Mesenchymal stem cell (in vitro differentiated cells and primary cell): Measurements from ENCODE around the gene PBX1.

Source experiments
- DNase-seq: peaks from one replicate; pipeline ENCODE4 v3.0.0-alpha.2; 2013
- H2AFZ ChIP-seq: one replicate; pipeline ENCODE4 v1.6.1; 2013; ENCODE audit warnings: low read depth, mild to moderate bottlenecking, control low read depth, inconsistent platforms, low read length, moderate library complexity
- H2AK5ac ChIP-seq: 2 replicates; pipeline ENCODE4 v1.6.1; 2013; ENCODE audit warnings: low read length, moderate library complexity, mild to moderate bottlenecking, inconsistent platforms; ENCODE audit not compliant: severe bottlenecking
- H2BK120ac ChIP-seq: one replicate; pipeline ENCODE4 v1.6.1; 2013; ENCODE audit warnings: low read depth, mild to moderate bottlenecking, inconsistent platforms, low read length, moderate library complexity
- H2BK12ac ChIP-seq, 2 experiments: one replicate each; pipeline ENCODE4 v1.6.1; 2013; ENCODE audit warnings: inconsistent platforms in 2 of 2, low read length in 2 of 2, mild to moderate bottlenecking in 2 of 2, moderate library complexity in 2 of 2, control low read depth in 1 of 2
- H2BK15ac ChIP-seq: one replicate; pipeline ENCODE4 v1.6.1; 2013; ENCODE audit warnings: mild to moderate bottlenecking, low read depth, inconsistent platforms; ENCODE audit not compliant: poor library complexity, severe bottlenecking
- H2BK5ac ChIP-seq: 2 replicates; pipeline ENCODE4 v1.6.1; 2013; ENCODE audit warnings: low read depth, mild to moderate bottlenecking, low read length, control low read depth, inconsistent platforms; ENCODE audit not compliant: poor library complexity, severe bottlenecking
- H3K14ac ChIP-seq, 2 experiments: one replicate each; pipeline ENCODE4 v1.6.1; 2013; ENCODE audit warnings: inconsistent platforms in 2 of 2, low read length in 2 of 2, control low read depth in 1 of 2, mild to moderate bottlenecking in 1 of 2, moderate library complexity in 1 of 2
- H3K18ac ChIP-seq, 2 experiments: one replicate each; pipeline ENCODE4 v1.6.1; 2013; ENCODE audit warnings: inconsistent platforms in 2 of 2, low read length in 2 of 2, control low read depth in 1 of 2, low read depth in 1 of 2, mild to moderate bottlenecking in 1 of 2
- H3K23ac ChIP-seq, 2 experiments: one replicate each; pipeline ENCODE4 v1.6.1; 2013; ENCODE audit warnings: inconsistent platforms in 2 of 2, low read length in 2 of 2, mild to moderate bottlenecking in 2 of 2, moderate library complexity in 2 of 2, control low read depth in 1 of 2
- H3K27ac ChIP-seq: 2 replicates; pipeline ENCODE4 v1.5.1; 2013; ENCODE audit warnings: mild to moderate bottlenecking, moderate library complexity, low read length, control low read depth, inconsistent platforms; ENCODE audit not compliant: poor library complexity, severe bottlenecking
- H3K27me3 ChIP-seq, 2 experiments: 2 replicates each; pipeline versions ENCODE4 v1.6.1 to v1.7.0; 2013; ENCODE audit warnings: low read length in 2 of 2, mild to moderate bottlenecking in 2 of 2, moderate library complexity in 2 of 2, control low read depth in 1 of 2, inconsistent platforms in 1 of 2; ENCODE audit not compliant: control insufficient read depth in 1 of 2, insufficient read depth in 1 of 2
- H3K36me3 ChIP-seq, 2 experiments: 2 replicates each; pipeline versions ENCODE4 v1.6.1 to v1.7.0; 2013; ENCODE audit warnings: low read length in 2 of 2, control low read depth in 1 of 2, inconsistent platforms in 1 of 2, low read depth in 1 of 2, mild to moderate bottlenecking in 1 of 2; ENCODE audit not compliant: insufficient read depth in 2 of 2, control insufficient read depth in 1 of 2
- H3K4ac ChIP-seq, 2 experiments: one replicate each; pipeline ENCODE4 v1.6.1; 2013; ENCODE audit warnings: inconsistent platforms in 2 of 2, low read length in 2 of 2, mild to moderate bottlenecking in 2 of 2, moderate library complexity in 2 of 2, control low read depth in 1 of 2, low read depth in 1 of 2
- H3K4me1 ChIP-seq: 2 replicates; pipeline ENCODE4 v1.6.1; 2013; ENCODE audit warnings: low read depth, low read length, control low read depth; ENCODE audit not compliant: control insufficient read depth, insufficient read depth
- H3K4me2 ChIP-seq: 2 replicates; pipeline ENCODE4 v1.6.1; 2013; ENCODE audit warnings: low read length, mild to moderate bottlenecking, inconsistent platforms; ENCODE audit not compliant: poor library complexity, severe bottlenecking
- H3K4me3 ChIP-seq, 2 experiments: 2 replicates each; pipeline versions ENCODE4 v1.5.1 to v1.7.0; 2013; ENCODE audit warnings: low read length in 2 of 2, mild to moderate bottlenecking in 2 of 2, control low read depth in 1 of 2, low read depth in 1 of 2; ENCODE audit not compliant: insufficient read depth in 1 of 2
- H3K79me1 ChIP-seq: replicated peaks from 2 replicates; pipeline ENCODE4 v1.6.1; 2013; ENCODE audit warnings: mild to moderate bottlenecking, control low read depth, low read length, inconsistent platforms; ENCODE audit not compliant: poor library complexity, severe bottlenecking
- H3K9ac ChIP-seq: 2 replicates; pipeline ENCODE4 v1.7.0; 2013; ENCODE audit warnings: mild to moderate bottlenecking, low read length, moderate library complexity
- H3K9me3 ChIP-seq: 2 replicates; pipeline ENCODE4 v1.7.0; 2013; ENCODE audit warnings: mild to moderate bottlenecking, low read length; ENCODE audit not compliant: control insufficient read depth
- H4K8ac ChIP-seq: one replicate; pipeline ENCODE4 v1.6.1; 2013; ENCODE audit warnings: inconsistent platforms, mild to moderate bottlenecking, low read length, moderate library complexity
- H4K91ac ChIP-seq: one replicate; pipeline ENCODE4 v1.6.1; 2013; ENCODE audit warnings: mild to moderate bottlenecking, low read length, inconsistent platforms
- WGBS: methylation state at CpG from one replicate; pipeline ENCODE4 v1.1.7; 2013; ENCODE audit warnings: mixed read lengths; 5-methylcytosine and 5-hydroxymethylcytosine counted together

The PBX1 gene

GRCh38 chr1:164576291-164577271 is 17.6 kb downstream of the PBX1 start:
- H3K36me3 ChIP-seq, result peaks cover 0 to 18% of the 10 kb centered on the region in 2 experiments
- 8% methylated on average over 66 of the region's 66 CpGs for WGBS
- H2AK5ac ChIP-seq, result no peak overlapping the region
- peak overlapping the region; percentile 89 for H2BK120ac ChIP-seq
- peak overlapping the region; percentile 73 to 84 for H3K4ac ChIP-seq
- H3K14ac ChIP-seq, result peak overlapping the region in 1 of 2 experiments; percentile 91
- peak overlapping the region; percentile 51 to 55 for H3K4me3 ChIP-seq
- no peaks in the 10 kb centered on the region for H3K27me3 ChIP-seq
- H2BK12ac ChIP-seq, result peak overlapping the region in 1 of 2 experiments; percentile 88
- peak overlapping the region; percentile 70 for H4K8ac ChIP-seq
- H2AFZ ChIP-seq, result peak overlapping the region; percentile 51
- peak overlapping the region; percentile 93 for H3K4me2 ChIP-seq
- peak overlapping the region; percentile 14 for H3K27ac ChIP-seq
- peak overlapping the region; percentile 57 for H2BK5ac ChIP-seq
- H4K91ac ChIP-seq, result peak overlapping the region; percentile 85
- peak overlapping the region; percentile 16 for H2BK15ac ChIP-seq
- peak overlapping the region; percentile 72 for H3K9ac ChIP-seq
- peak overlapping the region in 1 of 2 experiments; percentile 89 for H3K23ac ChIP-seq
- H3K79me1 ChIP-seq, result peaks cover 20% of the 10 kb centered on the region
- H3K18ac ChIP-seq, result peak overlapping the region; percentile 64 to 93
- DNase-seq, result peak; percentile 87
- no peaks in the 10 kb centered on the region for H3K9me3 ChIP-seq
- peaks cover 11% of the 10 kb centered on the region for H3K4me1 ChIP-seq

DNA sequence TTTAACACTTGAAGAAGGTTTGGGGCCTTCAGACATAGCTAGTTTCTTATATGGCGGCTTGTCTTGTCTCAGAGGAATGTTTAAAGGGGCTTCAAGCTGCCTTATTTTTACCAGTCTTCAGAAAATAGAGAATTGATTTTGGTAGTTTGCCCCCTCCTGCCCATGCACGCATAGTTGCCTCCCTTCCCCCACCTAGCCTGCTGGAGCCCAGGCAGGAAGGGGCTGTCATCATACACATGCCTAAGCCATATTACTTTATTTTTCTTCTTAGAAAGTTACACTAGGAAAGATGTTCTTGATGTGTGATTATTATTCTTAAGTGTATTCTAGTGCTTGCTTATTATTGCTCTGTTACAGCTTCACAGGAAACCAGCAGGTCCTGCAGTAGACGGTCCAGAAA is 18.3 kb downstream of the PBX1 start:
- peaks cover 11% of the 10 kb centered on the region for H3K4me1 ChIP-seq
- peak overlapping the region; percentile 19 for H2BK120ac ChIP-seq
- peaks cover 20% of the 10 kb centered on the region for H3K79me1 ChIP-seq
- H2AK5ac ChIP-seq, result no peak overlapping the region
- peak overlapping the region; percentile 14 for H3K27ac ChIP-seq
- no peak overlapping the region for H3K23ac ChIP-seq
- H3K18ac ChIP-seq, result peak overlapping the region in 1 of 2 experiments; percentile 43
- H3K9ac ChIP-seq, result peak overlapping the region; percentile 72
- no peaks in the 10 kb centered on the region for H3K9me3 ChIP-seq
- H3K4me2 ChIP-seq, result no peak overlapping the region
- DNase-seq, result no peak
- peak overlapping the region in 1 of 2 experiments; percentile 51 for H3K4me3 ChIP-seq
- H2BK5ac ChIP-seq, result no peak overlapping the region
- 0% methylated on average over 1 of the region's 3 CpGs for WGBS
- H4K91ac ChIP-seq, result no peak overlapping the region
- H2AFZ ChIP-seq, result no peak overlapping the region
- no peak overlapping the region for H2BK15ac ChIP-seq
- no peak overlapping the region for H2BK12ac ChIP-seq
- no peaks in the 10 kb centered on the region for H3K27me3 ChIP-seq
- peak overlapping the region; percentile 75 for H4K8ac ChIP-seq
- H3K36me3 ChIP-seq, result peaks cover 0 to 16% of the 10 kb centered on the region in 2 experiments
- no peak overlapping the region for H3K14ac ChIP-seq
- no peak overlapping the region for H3K4ac ChIP-seq

DNA sequence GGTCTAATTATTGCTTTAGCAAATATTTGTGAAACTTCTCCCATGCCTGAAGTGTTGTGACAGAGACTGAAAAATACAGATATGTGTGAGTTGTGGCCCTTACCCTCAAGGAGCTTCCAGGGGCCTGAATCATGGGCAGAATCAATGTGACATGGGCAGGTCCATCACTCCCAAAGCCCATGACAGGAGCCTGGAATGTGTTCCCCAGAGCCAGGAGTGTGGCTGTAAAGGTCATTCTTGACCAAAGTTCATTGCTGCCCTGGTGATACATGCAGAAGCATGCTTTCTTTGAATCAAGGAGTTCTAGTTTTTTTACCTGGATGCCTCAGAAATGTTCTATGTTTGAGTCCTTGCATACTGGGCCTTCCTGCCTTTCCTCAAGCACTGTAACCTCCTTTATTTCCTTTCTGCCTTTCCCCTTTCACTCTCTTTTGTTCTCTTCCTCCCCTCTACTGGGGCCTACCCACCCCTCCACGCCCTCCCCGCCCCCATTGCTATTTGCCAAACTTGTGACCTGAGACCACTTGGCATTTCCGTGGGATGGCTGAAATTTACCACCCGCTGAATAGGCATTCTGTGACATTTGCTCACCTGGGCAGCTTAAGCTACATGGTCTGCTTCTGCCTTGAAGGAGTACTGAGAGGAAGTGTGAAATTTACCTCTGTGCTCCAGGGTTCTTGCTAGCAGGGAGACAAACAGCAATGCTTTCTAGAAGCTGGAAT is 19.7 kb downstream of the PBX1 start:
- Histone ChIP-seq H2BK15ac (no peak overlapping the region), H3K27me3 (no peaks in the 10 kb centered on the region), H3K27ac (no peak overlapping the region), H3K18ac (peak overlapping the region in 1 of 2 experiments; percentile 48), H2BK120ac (no peak overlapping the region), H4K8ac (no peak overlapping the region), H3K14ac (peak overlapping the region in 1 of 2 experiments; percentile 64), H3K4me2 (no peak overlapping the region), H3K4me1 (peaks cover 11% of the 10 kb centered on the region), H2AFZ (no peak overlapping the region), H3K4me3 (no peak overlapping the region), H3K36me3 (peaks cover 0 to 16% of the 10 kb centered on the region in 2 experiments), H2BK12ac (peak overlapping the region in 1 of 2 experiments; percentile 63), H2BK5ac (no peak overlapping the region), H3K23ac (no peak overlapping the region), H4K91ac (no peak overlapping the region), H2AK5ac (no peak overlapping the region), H3K79me1 (peaks cover 17% of the 10 kb centered on the region), H3K9ac (no peak overlapping the region), H3K4ac (no peak overlapping the region), H3K9me3 (no peaks in the 10 kb centered on the region)
- no peak for DNase-seq
- WGBS, result 79% methylated on average over 4 of the region's 4 CpGs

GRCh38 chr1:164579381-164579780 is 20.4 kb downstream of the PBX1 start:
- H2BK120ac ChIP-seq, result no peak overlapping the region
- H3K79me1 ChIP-seq, result peaks cover 13% of the 10 kb centered on the region
- no peak overlapping the region for H3K27ac ChIP-seq
- H3K18ac ChIP-seq, result peak overlapping the region in 1 of 2 experiments; percentile 4
- no peak overlapping the region for H2AK5ac ChIP-seq
- H2BK15ac ChIP-seq, result no peak overlapping the region
- H2AFZ ChIP-seq, result no peak overlapping the region
- H3K9ac ChIP-seq, result peak overlapping the region; percentile 4
- peaks cover 11% of the 10 kb centered on the region for H3K4me1 ChIP-seq
- peaks cover 0 to 12% of the 10 kb centered on the region in 2 experiments for H3K36me3 ChIP-seq
- 87% methylated on average over 4 of the region's 4 CpGs for WGBS
- no peak overlapping the region for H3K23ac ChIP-seq
- no peak overlapping the region for H3K4me3 ChIP-seq
- H3K14ac ChIP-seq, result no peak overlapping the region
- H3K27me3 ChIP-seq, result no peaks in the 10 kb centered on the region
- H4K91ac ChIP-seq, result no peak overlapping the region
- H2BK5ac ChIP-seq, result no peak overlapping the region
- DNase-seq, result no peak
- no peak overlapping the region for H4K8ac ChIP-seq
- H3K4me2 ChIP-seq, result no peak overlapping the region
- H3K4ac ChIP-seq, result no peak overlapping the region
- H2BK12ac ChIP-seq, result no peak overlapping the region
- H3K9me3 ChIP-seq, result no peaks in the 10 kb centered on the region
